HCT116 (cell line): Measurements from ENCODE around the gene SNURF.

Experiments
- CTCF ChIP-seq, 3 experiments: fragments of 200-600 bp in 1 of 3; sonication (generic) in 1 of 3; IDR thresholded peaks in 2 of 3; conservative IDR thresholded peaks in 1 of 3; 2 replicates each; pipeline ENCODE4 v1.5.1; 2012 to 2017; ENCODE audit warnings: low read depth in 2 of 3, low read length in 2 of 3, antibody characterized with exemption in 1 of 3, borderline replicate concordance in 1 of 3, control low read depth in 1 of 3, mild to moderate bottlenecking in 1 of 3, mixed read lengths in 1 of 3, mixed run types in 1 of 3, moderate library complexity in 1 of 3; ENCODE audit not compliant: insufficient read depth in 1 of 3
- EZH2 ChIP-seq: fragments of 200-600 bp; sonication (generic); IDR thresholded peaks from 2 replicates; pipeline ENCODE4 v1.6.1; 2017; ENCODE audit warnings: antibody characterized with exemption, mixed run types
- EZH2phosphoT487 ChIP-seq: fragments of 200-600 bp; IDR thresholded peaks from 2 replicates; pipeline ENCODE4 v1.6.1; 2018; ENCODE audit warnings: antibody characterized with exemption, borderline replicate concordance
- FOSL1 ChIP-seq: IDR thresholded peaks from 2 replicates; pipeline ENCODE4 v1.6.1; 2012; ENCODE audit warnings: low read depth
- SIN3A ChIP-seq: IDR thresholded peaks from 2 replicates; pipeline ENCODE4 v1.6.1; 2012; ENCODE audit warnings: low read depth
- SRF ChIP-seq: IDR thresholded peaks from 2 replicates; pipeline ENCODE4 v1.6.1; 2012; ENCODE audit warnings: low read depth
- ZNF274 ChIP-seq: fragments of 200-500 bp; sonication (Bioruptor generic); IDR thresholded peaks from 2 replicates; pipeline ENCODE4 v1.6.1; 2014; ENCODE audit warnings: mild to moderate bottlenecking, low read depth, low read length, inconsistent platforms
- TF ChIP-seq, protein P1 (sequence below): IDR thresholded peaks from 2 replicates; pipeline ENCODE4 v1.6.1; 2012; ENCODE audit warnings: low read depth

GRCh38 chr15:24933716-24934115 is 21.1 kb upstream of the SNURF start:
- no peak for TF ChIP-seq CTCF (IDR thresholded peaks at IDR 0.05 in 2 of 3, conservative IDR thresholded peaks at IDR 0.05 in 1 of 3; ENCODE audit: borderline replicate concordance in 1 of 3, insufficient read depth in 1 of 3, low read depth in 2 of 3, low read length in 2 of 3)
- no peak for TF ChIP-seq EZH2
- TF ChIP-seq FOSL1, result no peak
- TF ChIP-seq ZNF274, result no peak
- TF ChIP-seq SRF, result no peak
- no peak for TF ChIP-seq EZH2phosphoT487
- TF ChIP-seq, protein P1, sequence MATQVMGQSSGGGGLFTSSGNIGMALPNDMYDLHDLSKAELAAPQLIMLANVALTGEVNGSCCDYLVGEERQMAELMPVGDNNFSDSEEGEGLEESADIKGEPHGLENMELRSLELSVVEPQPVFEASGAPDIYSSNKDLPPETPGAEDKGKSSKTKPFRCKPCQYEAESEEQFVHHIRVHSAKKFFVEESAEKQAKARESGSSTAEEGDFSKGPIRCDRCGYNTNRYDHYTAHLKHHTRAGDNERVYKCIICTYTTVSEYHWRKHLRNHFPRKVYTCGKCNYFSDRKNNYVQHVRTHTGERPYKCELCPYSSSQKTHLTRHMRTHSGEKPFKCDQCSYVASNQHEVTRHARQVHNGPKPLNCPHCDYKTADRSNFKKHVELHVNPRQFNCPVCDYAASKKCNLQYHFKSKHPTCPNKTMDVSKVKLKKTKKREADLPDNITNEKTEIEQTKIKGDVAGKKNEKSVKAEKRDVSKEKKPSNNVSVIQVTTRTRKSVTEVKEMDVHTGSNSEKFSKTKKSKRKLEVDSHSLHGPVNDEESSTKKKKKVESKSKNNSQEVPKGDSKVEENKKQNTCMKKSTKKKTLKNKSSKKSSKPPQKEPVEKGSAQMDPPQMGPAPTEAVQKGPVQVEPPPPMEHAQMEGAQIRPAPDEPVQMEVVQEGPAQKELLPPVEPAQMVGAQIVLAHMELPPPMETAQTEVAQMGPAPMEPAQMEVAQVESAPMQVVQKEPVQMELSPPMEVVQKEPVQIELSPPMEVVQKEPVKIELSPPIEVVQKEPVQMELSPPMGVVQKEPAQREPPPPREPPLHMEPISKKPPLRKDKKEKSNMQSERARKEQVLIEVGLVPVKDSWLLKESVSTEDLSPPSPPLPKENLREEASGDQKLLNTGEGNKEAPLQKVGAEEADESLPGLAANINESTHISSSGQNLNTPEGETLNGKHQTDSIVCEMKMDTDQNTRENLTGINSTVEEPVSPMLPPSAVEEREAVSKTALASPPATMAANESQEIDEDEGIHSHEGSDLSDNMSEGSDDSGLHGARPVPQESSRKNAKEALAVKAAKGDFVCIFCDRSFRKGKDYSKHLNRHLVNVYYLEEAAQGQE, result no peak
- no peak for TF ChIP-seq SIN3A
